CD4-positive, alpha-beta T cell (primary cell): Measurements from ENCODE around the gene FRA10AC1. TPM values are rescaled to one million over a fixed set of nuclear protein-coding genes. Genes with fewer than 3 reads are reported as not detected.

ENCODE experiments used
- ATAC-seq: fragments of 200-7000 bp; cut with Tn5 transposase; one replicate; pipeline ENCODE4 v1.10.0; 2022; ENCODE audit warnings: mild to moderate bottlenecking; ENCODE audit not compliant: poor library complexity
- CTCF ChIA-PET: fragments of 350-600 bp; sonication (Branson Sonifier 250); formaldehyde crosslinking; loops from one replicate; lab custom pipeline; 2021; ENCODE audit warnings: antibody characterized with exemption, inconsistent platforms; lab: Charles Lee
- POLR2A ChIA-PET: fragments of 350-600 bp; sonication (Branson Sonifier 250); formaldehyde crosslinking; loops from one replicate; lab custom pipeline; 2021; ENCODE audit warnings: antibody characterized with exemption, inconsistent platforms; lab: Charles Lee
- DNase-seq, 14 experiments: peaks; one replicate each; pipeline ENCODE4 v3.0.0-alpha.2; 2013 to 2020; ENCODE audit warnings: mixed read lengths in 2 of 14
- H3K27ac ChIP-seq, 2 donors: one replicate each; pipeline versions ENCODE4 v1.5.1 to v1.7.0; 2013; ENCODE audit warnings: low read length in 2 of 2, low read depth in 1 of 2, mild to moderate bottlenecking in 1 of 2
- H3K27me3 ChIP-seq, 2 experiments: 1 replicate in 1 of 2; 2 replicates in 1 of 2; pipeline versions ENCODE4 v1.6.1 to v1.7.0; 2013; ENCODE audit warnings: low read length in 2 of 2, control low read depth in 1 of 2, mild to moderate bottlenecking in 1 of 2, moderate library complexity in 1 of 2; ENCODE audit not compliant: insufficient read depth in 2 of 2, control insufficient read depth in 1 of 2
- H3K36me3 ChIP-seq: one replicate; pipeline ENCODE4 v1.6.1; 2013; ENCODE audit warnings: low read length, control low read depth; ENCODE audit not compliant: insufficient read depth
- H3K4me1 ChIP-seq: one replicate; pipeline ENCODE4 v1.6.1; 2013; ENCODE audit warnings: low read length, control low read depth; ENCODE audit not compliant: insufficient read depth
- H3K4me3 ChIP-seq: one replicate; pipeline ENCODE4 v1.5.1; 2013; ENCODE audit warnings: mild to moderate bottlenecking, low read length, moderate library complexity
- H3K9me3 ChIP-seq, 2 experiments: 1 replicate in 1 of 2; 2 replicates in 1 of 2; pipeline versions ENCODE4 v1.6.1 to v1.7.0; 2013; ENCODE audit warnings: low read length in 2 of 2, mild to moderate bottlenecking in 2 of 2, control low read depth in 1 of 2, moderate library complexity in 1 of 2; ENCODE audit not compliant: control insufficient read depth in 1 of 2, insufficient read depth in 1 of 2
- H3K27ac Mint-ChIP-seq: one replicate; pipeline ENCODE4 v1.8.0; 2020; ENCODE audit warnings: mixed read lengths
- H3K27me3 Mint-ChIP-seq: one replicate; pipeline ENCODE4 v1.8.0; 2021; ENCODE audit warnings: mixed read lengths
- H3K36me3 Mint-ChIP-seq: one replicate; pipeline ENCODE4 v1.8.0; 2021; ENCODE audit warnings: low read depth, mixed read lengths
- H3K4me1 Mint-ChIP-seq: one replicate; pipeline ENCODE4 v1.8.0; 2021; ENCODE audit warnings: low read depth, mixed read lengths
- H3K4me3 Mint-ChIP-seq: one replicate; pipeline ENCODE4 v1.8.0; 2020; ENCODE audit warnings: mild to moderate bottlenecking, mixed read lengths
- H3K9me3 Mint-ChIP-seq: one replicate; pipeline ENCODE4 v1.8.0; 2020; ENCODE audit warnings: mixed read lengths
- intact Hi-C, 2 experiments: fragments of 100-400 bp; cut with DNase I in 1 of 2; cut with micrococcal nuclease in 1 of 2; formaldehyde crosslinking; loops; one replicate each; pipeline versions ENCODE4 v1.15.1 to v1.9.0; 2023 to 2025; cut with DNase I, micrococcal nuclease
- total RNA-seq, 174 experiments: library from RNA in 2 of 174; stranded (reverse) in 2 of 174; gene quantifications; one replicate each; pipeline ENCODE4 v1.2.3 and lab custom pipeline; 2021 to 2026
- TF ChIP-seq, protein P1 (sequence below): fragments of 200-600 bp; IDR thresholded peaks from one replicate; pipeline ENCODE4 v1.8.0; 2022; ENCODE audit warnings: antibody characterized with exemption, mild to moderate bottlenecking

The FRA10AC1 gene
- total RNA-seq, 2 experiments from 2014 or later, result 10.0 to 10.3 TPM

DNA sequence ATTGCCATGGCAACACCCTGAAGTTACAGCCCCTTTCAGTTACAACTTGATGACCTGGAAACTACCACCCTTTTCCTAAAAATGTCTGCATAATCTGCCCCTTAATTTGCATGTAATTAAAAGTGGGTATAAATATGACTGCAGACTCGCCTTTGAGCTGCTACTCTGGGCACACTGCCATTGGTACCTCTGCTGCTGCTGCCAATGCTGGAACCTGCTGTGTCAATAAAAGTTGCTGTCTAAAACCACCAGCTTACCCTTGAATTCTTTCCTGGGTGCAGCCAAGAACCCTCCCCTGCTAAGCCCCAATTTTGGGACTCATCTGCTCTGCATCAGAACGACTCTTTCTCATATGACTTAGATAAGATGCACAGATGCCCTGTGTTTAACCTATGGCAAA is 10.2 kb upstream of the FRA10AC1 start:
- no peak overlapping the region for H3K27ac ChIP-seq
- H3K4me1 Mint-ChIP-seq, result no peaks in the 10 kb centered on the region
- no peak overlapping the region for H3K4me3 ChIP-seq
- no peaks in the 10 kb centered on the region for H3K36me3 ChIP-seq
- ATAC-seq (no peak), DNase-seq (no peak)
- H3K27me3 Mint-ChIP-seq, result peaks cover 10% of the 10 kb centered on the region
- intact Hi-C loops, result no loop called here
- no peaks in the 10 kb centered on the region for H3K27me3 ChIP-seq
- no peaks in the 10 kb centered on the region for H3K36me3 Mint-ChIP-seq
- H3K4me3 Mint-ChIP-seq, result no peak overlapping the region
- CTCF ChIA-PET, result no interaction called here
- no peak overlapping the region for H3K27ac Mint-ChIP-seq
- TF ChIP-seq, protein P1, sequence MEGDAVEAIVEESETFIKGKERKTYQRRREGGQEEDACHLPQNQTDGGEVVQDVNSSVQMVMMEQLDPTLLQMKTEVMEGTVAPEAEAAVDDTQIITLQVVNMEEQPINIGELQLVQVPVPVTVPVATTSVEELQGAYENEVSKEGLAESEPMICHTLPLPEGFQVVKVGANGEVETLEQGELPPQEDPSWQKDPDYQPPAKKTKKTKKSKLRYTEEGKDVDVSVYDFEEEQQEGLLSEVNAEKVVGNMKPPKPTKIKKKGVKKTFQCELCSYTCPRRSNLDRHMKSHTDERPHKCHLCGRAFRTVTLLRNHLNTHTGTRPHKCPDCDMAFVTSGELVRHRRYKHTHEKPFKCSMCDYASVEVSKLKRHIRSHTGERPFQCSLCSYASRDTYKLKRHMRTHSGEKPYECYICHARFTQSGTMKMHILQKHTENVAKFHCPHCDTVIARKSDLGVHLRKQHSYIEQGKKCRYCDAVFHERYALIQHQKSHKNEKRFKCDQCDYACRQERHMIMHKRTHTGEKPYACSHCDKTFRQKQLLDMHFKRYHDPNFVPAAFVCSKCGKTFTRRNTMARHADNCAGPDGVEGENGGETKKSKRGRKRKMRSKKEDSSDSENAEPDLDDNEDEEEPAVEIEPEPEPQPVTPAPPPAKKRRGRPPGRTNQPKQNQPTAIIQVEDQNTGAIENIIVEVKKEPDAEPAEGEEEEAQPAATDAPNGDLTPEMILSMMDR, result no peak
- H3K9me3 ChIP-seq, result no peaks in the 10 kb centered on the region
- no peaks in the 10 kb centered on the region for H3K9me3 Mint-ChIP-seq
- POLR2A ChIA-PET, result no interaction called here
- no peaks in the 10 kb centered on the region for H3K4me1 ChIP-seq

DNA sequence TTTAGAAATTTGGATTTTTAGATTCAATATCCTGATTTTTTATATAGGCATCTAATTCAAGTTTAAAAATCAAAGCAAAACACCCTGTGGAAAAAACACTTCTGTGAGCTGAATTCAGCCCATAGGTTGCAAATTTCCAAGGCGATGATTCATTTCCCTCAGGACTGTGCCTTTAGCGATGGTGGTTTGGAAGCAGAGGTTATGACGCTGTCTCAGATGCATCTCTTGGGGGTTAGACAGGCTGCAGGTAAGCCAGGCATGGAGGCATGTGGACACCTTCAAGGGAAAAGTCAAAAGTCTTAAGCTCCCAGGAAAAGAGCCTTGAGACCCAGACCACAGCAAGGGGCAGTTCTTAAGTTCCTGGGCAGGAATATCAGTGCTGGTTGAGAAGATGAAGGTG is 9.5 kb upstream of the FRA10AC1 start:
- ChIA-PET CTCF (no interaction called here), POLR2A (no interaction called here)
- H3K4me1 ChIP-seq, result no peaks in the 10 kb centered on the region
- TF ChIP-seq, protein P1, result no peak
- H3K9me3 ChIP-seq, result no peaks in the 10 kb centered on the region
- no peak for DNase-seq
- ATAC-seq, result no peak
- Mint-ChIP-seq H3K4me1 (no peaks in the 10 kb centered on the region), H3K36me3 (no peaks in the 10 kb centered on the region), H3K4me3 (no peak overlapping the region), H3K27me3 (peaks cover 7% of the 10 kb centered on the region), H3K9me3 (no peaks in the 10 kb centered on the region), H3K27ac (no peak overlapping the region)
- H3K36me3 ChIP-seq, result no peaks in the 10 kb centered on the region
- intact Hi-C loops, result no loop called here
- H3K27ac ChIP-seq, result no peak overlapping the region
- H3K4me3 ChIP-seq, result no peak overlapping the region
- H3K27me3 ChIP-seq, result no peaks in the 10 kb centered on the region

DNA sequence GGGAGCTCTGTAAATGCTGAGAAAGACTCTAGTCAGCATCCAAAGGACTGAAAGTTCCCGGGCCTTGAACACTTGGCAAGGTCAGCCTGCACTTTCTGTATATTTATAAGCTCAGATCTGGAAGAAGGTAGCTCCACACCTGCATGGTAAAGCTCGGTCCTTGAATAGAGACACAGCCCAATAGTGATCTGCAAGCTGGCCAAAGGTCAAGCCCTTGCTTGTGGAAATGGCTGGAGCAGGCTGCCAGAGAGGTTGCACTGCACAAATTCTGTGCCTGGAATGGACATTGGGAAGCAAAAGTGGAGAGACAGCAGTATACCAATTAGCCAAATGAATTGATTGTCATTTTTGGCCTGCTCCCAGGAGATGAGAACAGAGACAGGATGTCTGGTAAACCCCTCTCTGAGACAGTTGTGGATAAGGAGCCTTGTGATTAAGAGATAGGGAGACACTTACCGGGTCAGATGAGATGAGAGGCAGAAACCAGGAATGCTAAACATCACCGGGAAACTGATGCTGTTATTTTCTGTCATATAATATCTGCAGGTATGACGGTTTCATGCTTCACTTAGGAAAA is 8.0 kb upstream of the FRA10AC1 start:
- Mint-ChIP-seq H3K27ac (no peak overlapping the region), H3K4me3 (no peak overlapping the region), H3K27me3 (peaks cover 7% of the 10 kb centered on the region), H3K4me1 (no peaks in the 10 kb centered on the region), H3K36me3 (no peaks in the 10 kb centered on the region), H3K9me3 (no peaks in the 10 kb centered on the region)
- no peak overlapping the region for H3K27ac ChIP-seq
- no peak overlapping the region for H3K4me3 ChIP-seq
- no peaks in the 10 kb centered on the region for H3K9me3 ChIP-seq
- DNase-seq (no peak), ATAC-seq (no peak)
- POLR2A ChIA-PET, result no interaction called here
- H3K27me3 ChIP-seq, result no peaks in the 10 kb centered on the region
- TF ChIP-seq, protein P1, result no peak
- intact Hi-C loops, result no loop called here
- H3K4me1 ChIP-seq, result no peaks in the 10 kb centered on the region
- CTCF ChIA-PET, result no interaction called here
- H3K36me3 ChIP-seq, result no peaks in the 10 kb centered on the region
